WTC11 (cell line): ENCODE data around the gene UGGT1. TPM values are rescaled to one million over a fixed set of nuclear protein-coding genes. Genes with fewer than 3 reads are reported as not detected.

Experiments used
- ATAC-seq: fragments of 200-7000 bp; cut with Tn5 transposase; 2 replicates; pipeline ENCODE4 v1.10.0; 2021; ENCODE audit warnings: mild to moderate bottlenecking, moderate library complexity
- CTCF ChIA-PET: fragments of 300-600 bp; sonication (Branson Sonifier 250); formaldehyde crosslinking; loops from one replicate; lab custom pipeline; 2021; ENCODE audit warnings: antibody characterized with exemption; lab: Charles Lee
- POLR2A ChIA-PET: fragments of 350-600 bp; sonication (Branson Sonifier 250); formaldehyde crosslinking; loops from one replicate; lab custom pipeline; 2021; ENCODE audit warnings: antibody characterized with exemption; lab: Charles Lee
- DNase-seq: peaks from one replicate; pipeline ENCODE4 v3.0.0; 2021; ENCODE audit warnings: low spot score
- H3K27ac Mint-ChIP-seq: 2 replicates; pipeline ENCODE4 v1.8.0; 2021; ENCODE audit warnings: mixed read lengths
- H3K27me3 Mint-ChIP-seq: 2 replicates; pipeline ENCODE4 v1.8.0; 2021; ENCODE audit warnings: low read depth, mild to moderate bottlenecking, moderate library complexity, mixed read lengths
- H3K36me3 Mint-ChIP-seq: 2 replicates; pipeline ENCODE4 v1.8.0; 2021; ENCODE audit warnings: mixed read lengths
- H3K4me1 Mint-ChIP-seq: 2 replicates; pipeline ENCODE4 v1.8.0; 2022; ENCODE audit warnings: mixed read lengths
- H3K4me3 Mint-ChIP-seq: 2 replicates; pipeline ENCODE4 v1.8.0; 2021; ENCODE audit warnings: mild to moderate bottlenecking, moderate library complexity, mixed read lengths
- H3K9me3 Mint-ChIP-seq: 2 replicates; pipeline ENCODE4 v1.8.0; 2021; ENCODE audit warnings: mixed read lengths
- CBFB ChIP-seq: sonication (generic); formaldehyde crosslinking; IDR thresholded peaks from 2 replicates; pipeline ENCODE4 v1.8.1; 2022; ENCODE audit warnings: mild to moderate bottlenecking, low read depth, missing genetic modification reagents
- ETV6 ChIP-seq: sonication (generic); formaldehyde crosslinking; IDR thresholded peaks from 2 replicates; pipeline ENCODE4 v1.8.1; 2022; ENCODE audit warnings: mild to moderate bottlenecking, missing genetic modification reagents
- FOXJ3 ChIP-seq: sonication (generic); formaldehyde crosslinking; IDR thresholded peaks from 2 replicates; pipeline ENCODE4 v1.9.0; 2021; ENCODE audit warnings: missing genetic modification reagents, mild to moderate bottlenecking, borderline replicate concordance
- FOXK1 ChIP-seq: sonication (generic); formaldehyde crosslinking; IDR thresholded peaks from 2 replicates; pipeline ENCODE4 v1.8.0; 2022; ENCODE audit warnings: mild to moderate bottlenecking, moderate library complexity, missing genetic modification reagents
- IRF1 ChIP-seq: sonication (generic); formaldehyde crosslinking; IDR thresholded peaks from 2 replicates; pipeline ENCODE4 v1.8.0; 2023; ENCODE audit warnings: missing genetic modification reagents
- KAT7 ChIP-seq: sonication (generic); formaldehyde crosslinking; IDR thresholded peaks from 2 replicates; pipeline ENCODE4 v1.8.1; 2023; ENCODE audit warnings: missing genetic modification reagents, mild to moderate bottlenecking, borderline replicate concordance
- MXD4 ChIP-seq: fragments of 250-450 bp; sonication (Bioruptor Pico); IDR thresholded peaks from 2 replicates; pipeline ENCODE4 v1.8.0; 2021; ENCODE audit warnings: mild to moderate bottlenecking, moderate library complexity, borderline replicate concordance
- NFE2L1 ChIP-seq: sonication (generic); formaldehyde crosslinking; IDR thresholded peaks from 2 replicates; pipeline ENCODE4 v1.8.1; 2023; ENCODE audit warnings: missing genetic modification reagents
- NFYB ChIP-seq: sonication (generic); formaldehyde crosslinking; conservative IDR thresholded peaks from 2 replicates; pipeline ENCODE4 v1.8.0; 2022; ENCODE audit warnings: low read depth, missing genetic modification reagents
- PRDM15 ChIP-seq: sonication (generic); formaldehyde crosslinking; IDR thresholded peaks from 2 replicates; pipeline ENCODE4 v1.8.0; 2022; ENCODE audit warnings: missing genetic modification reagents
- PRRX2 ChIP-seq: fragments of 250-450 bp; sonication (Bioruptor Pico); IDR thresholded peaks from 2 replicates; pipeline ENCODE4 v1.8.0; 2021; ENCODE audit warnings: mild to moderate bottlenecking
- SOX15 ChIP-seq: fragments of 250-450 bp; sonication (Bioruptor Pico); IDR thresholded peaks from 2 replicates; pipeline ENCODE4 v1.9.0; 2021; ENCODE audit warnings: mild to moderate bottlenecking
- SP1 ChIP-seq: sonication (generic); formaldehyde crosslinking; conservative IDR thresholded peaks from 2 replicates; pipeline ENCODE4 v1.8.1; 2022; ENCODE audit warnings: missing genetic modification reagents
- TEAD4 ChIP-seq: sonication (generic); formaldehyde crosslinking; IDR thresholded peaks from 2 replicates; pipeline ENCODE4 v1.8.0; 2022; ENCODE audit warnings: mild to moderate bottlenecking, missing genetic modification reagents
- ZNF138 ChIP-seq: sonication (generic); formaldehyde crosslinking; conservative IDR thresholded peaks from 2 replicates; pipeline ENCODE4 v1.8.1; 2022; ENCODE audit warnings: mild to moderate bottlenecking, moderate library complexity, missing genetic modification reagents
- ZNF219 ChIP-seq: sonication (generic); formaldehyde crosslinking; IDR thresholded peaks from 2 replicates; pipeline ENCODE4 v1.8.0; 2023; ENCODE audit warnings: missing genetic modification reagents, mild to moderate bottlenecking, borderline replicate concordance
- ZNF425 ChIP-seq: fragments of 250-450 bp; sonication (Bioruptor Pico); conservative IDR thresholded peaks from 2 replicates; pipeline ENCODE4 v1.9.0; 2021; ENCODE audit warnings: mild to moderate bottlenecking
- total RNA-seq: library from RNA; stranded (reverse); gene quantifications from 3 replicates; pipeline ENCODE4 v1.2.3, GENCODE V29; 2021

UGGT1 gene
- total RNA-seq, 1 experiment from 2014 or later, result 57.9 TPM

- no peak for TF ChIP-seq NFE2L1 (CRISPR knock-in tag)
- TF ChIP-seq CBFB (CRISPR knock-in tag), result no peak
- TF ChIP-seq ZNF425 (CRISPR knock-in tag), result no peak
- TF ChIP-seq SOX15 (CRISPR knock-in tag), result no peak
- TF ChIP-seq TEAD4 (CRISPR knock-in tag), result no peak
- no peak for TF ChIP-seq MXD4 (CRISPR knock-in tag)
- TF ChIP-seq KAT7 (CRISPR knock-in tag), result no peak
- Mint-ChIP-seq H3K4me3 (no peak overlapping the region), H3K4me1 (no peaks in the 10 kb centered on the region), H3K27ac (no peak overlapping the region), H3K36me3 (peaks cover 89% of the 10 kb centered on the region), H3K9me3 (no peaks in the 10 kb centered on the region), H3K27me3 (no peaks in the 10 kb centered on the region)
- ChIA-PET CTCF (interaction anchor here (0.7 to 1.7 kb wide), 7 partner anchors 24 to 345 kb away, joined by 3 to 10 read pairs (median 4); no protein-coding TSS in a partner anchor), POLR2A (no interaction called here)
- ATAC-seq, result no peak
- no peak for DNase-seq
Measured at GRCh38 chr2:128179461-128179755, 88.4 kb downstream of the UGGT1 start.

- no peak overlapping the region for H3K4me3 Mint-ChIP-seq
- no peaks in the 10 kb centered on the region for H3K4me1 Mint-ChIP-seq
- peaks cover 88% of the 10 kb centered on the region for H3K36me3 Mint-ChIP-seq
- CTCF ChIA-PET, result interaction anchor here (1.7 kb wide), 1 partner anchor 117 kb away, joined by 5 read pairs; no protein-coding TSS in a partner anchor
- no peaks in the 10 kb centered on the region for H3K27me3 Mint-ChIP-seq
- ATAC-seq (no peak), DNase-seq (no peak)
- no peak for TF ChIP-seq ZNF219
- no peak for TF ChIP-seq PRDM15
- POLR2A ChIA-PET, result no interaction called here
- no peak overlapping the region; the same call in 1 of the 2 replicates for H3K27ac Mint-ChIP-seq
- H3K9me3 Mint-ChIP-seq, result no peaks in the 10 kb centered on the region
Measured at GRCh38 chr2:128180031-128180430, 89.0 kb downstream of the UGGT1 start.

GRCh38 chr2:128185576-128185975 is 94.6 kb downstream of the UGGT1 start:
- CTCF ChIA-PET, result interaction anchor here (0.6 kb wide), 1 partner anchor 132 kb away, joined by 3 read pairs; no protein-coding TSS in a partner anchor
- POLR2A ChIA-PET, result no interaction called here
- Mint-ChIP-seq H3K4me1 (no peaks in the 10 kb centered on the region), H3K4me3 (no peak overlapping the region), H3K27me3 (no peaks in the 10 kb centered on the region), H3K36me3 (peaks cover 73% of the 10 kb centered on the region), H3K27ac (no peak overlapping the region), H3K9me3 (no peaks in the 10 kb centered on the region)
- TF ChIP-seq ETV6 (CRISPR knock-in tag), result no peak
- no peak for TF ChIP-seq FOXK1 (CRISPR knock-in tag)
- TF ChIP-seq NFYB (CRISPR knock-in tag), result no peak
- TF ChIP-seq PRRX2 (CRISPR knock-in tag), result no peak
- TF ChIP-seq IRF1 (CRISPR knock-in tag), result no peak
- TF ChIP-seq SP1, result no peak
- no peak for TF ChIP-seq FOXJ3
- TF ChIP-seq ZNF138, result no peak
- DNase-seq (no peak), ATAC-seq (no peak)
